AG04450 (cell line): Measurements from ENCODE around the gene GRM8. TPM values are rescaled to one million over a fixed set of nuclear protein-coding genes. Genes with fewer than 3 reads are reported as not detected.
"Not testable (repeated sequence)": the region's sequence is repeated elsewhere in the genome, so short reads cannot be mapped to it uniquely, and the experiment has no call there.

Experiments
- CTCF ChIA-PET: fragments of 300-600, 350-600 bp; formaldehyde crosslinking; extraction: SDS; loops from one replicate; lab custom pipeline; 2022; ENCODE audit warnings: antibody characterized with exemption, inconsistent platforms; lab: Charles Lee
- POLR2A ChIA-PET: fragments of 350-600 bp; formaldehyde crosslinking; extraction: SDS; loops from one replicate; lab custom pipeline; 2021; ENCODE audit warnings: antibody characterized with exemption, inconsistent platforms; lab: Yijun Ruan, JAX
- DNase-seq: peaks from one replicate; pipeline ENCODE4 v3.0.0-alpha.2; 2011; ENCODE audit warnings: low read depth, low spot score
- H3K27ac ChIP-seq: one replicate; pipeline ENCODE4 v1.5.1; 2012; ENCODE audit warnings: low read depth, low read length, control low read depth
- H3K27me3 ChIP-seq: one replicate; pipeline ENCODE4 v1.6.0; 2012; ENCODE audit warnings: low read length; ENCODE audit not compliant: control insufficient read depth, insufficient read depth
- H3K4me3 ChIP-seq: 2 replicates; pipeline ENCODE4 v1.5.1; 2011; ENCODE audit warnings: mild to moderate bottlenecking, low read depth, low read length, control low read depth
- H3K9me3 ChIP-seq: 2 replicates; pipeline ENCODE4 v1.5.1; 2012; ENCODE audit warnings: low read length; ENCODE audit not compliant: control insufficient read depth, insufficient read depth
- polyA plus RNA-seq: library from polyadenylated mRNA; depleted of rRNA; stranded (reverse); fragments of >200 nt; gene quantifications from 2 replicates; pipeline ENCODE4 v1.2.3, GENCODE V29; 2011
- TF ChIP-seq, protein P1 (sequence below): IDR thresholded peaks from 2 replicates; pipeline ENCODE4 v1.5.1; 2011; ENCODE audit warnings: low read depth, low read length, control low read depth, inconsistent platforms

Gene GRM8
- polyA plus RNA-seq, 1 experiment: not detected

- CTCF ChIA-PET, H3K27ac ChIP-seq, DNase-seq, H3K9me3 ChIP-seq, H3K27me3 ChIP-seq, POLR2A ChIA-PET, H3K4me3 ChIP-seq: not testable (repeated sequence)
Measured at GRCh38 chr7:126905255-126905654, 347.5 kb downstream of the GRM8 start.

DNA sequence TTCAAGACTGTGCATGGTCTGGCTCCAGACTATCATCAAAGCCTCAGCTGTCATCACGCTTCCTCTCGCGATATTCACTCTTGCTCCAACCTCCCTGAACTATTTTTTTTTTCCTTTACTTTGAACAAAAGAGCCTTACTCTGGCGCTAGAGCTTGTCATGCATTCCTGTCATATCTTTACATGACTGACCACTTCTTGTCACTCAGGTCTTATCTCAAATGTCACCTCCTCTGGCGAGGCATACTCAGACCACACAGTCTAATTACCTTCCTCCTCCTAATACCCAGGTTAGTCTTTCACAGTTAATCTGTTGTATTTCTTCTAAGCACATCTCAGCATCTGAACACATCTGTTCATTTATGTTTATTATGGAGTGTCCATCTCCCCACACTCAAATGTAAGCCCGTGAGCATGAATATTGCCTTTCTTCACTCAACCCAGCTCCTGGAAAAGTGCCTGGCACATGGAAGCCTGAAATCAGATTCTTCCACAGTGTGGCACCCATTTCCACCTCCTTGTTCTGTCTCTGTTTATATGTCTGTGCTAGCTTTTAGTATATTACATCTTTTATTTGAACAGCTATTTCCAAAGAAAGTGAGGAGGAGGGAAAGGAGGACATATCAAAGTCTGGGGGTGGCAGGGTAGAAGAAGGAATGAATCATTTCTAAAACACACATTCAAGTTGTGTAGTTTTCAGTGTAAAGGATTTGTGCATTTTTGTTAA lies 351.5 kb downstream of the GRM8 start:
- DNase-seq, H3K27me3 ChIP-seq, H3K27ac ChIP-seq, H3K4me3 ChIP-seq, H3K9me3 ChIP-seq, POLR2A ChIA-PET, CTCF ChIA-PET: not testable (repeated sequence)

DNA sequence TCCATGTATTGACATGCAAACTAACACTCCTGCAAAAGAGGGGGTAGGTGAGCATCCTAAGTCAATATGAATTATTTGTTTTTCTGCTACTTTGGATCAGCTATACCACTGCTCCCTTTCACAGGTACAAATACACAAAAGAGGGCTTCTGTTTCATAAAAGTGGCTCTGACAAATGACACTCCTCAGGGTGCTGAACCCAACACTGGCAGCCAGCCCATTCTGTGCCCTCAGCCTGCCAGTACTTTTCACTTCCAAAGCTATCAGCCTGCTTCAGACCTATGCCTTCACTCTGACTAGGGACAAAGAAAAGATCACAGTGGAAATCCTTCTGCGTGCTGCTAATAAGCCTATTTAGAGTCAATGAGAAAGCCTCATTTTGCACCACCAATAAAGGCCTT lies 364.8 kb downstream of the GRM8 start:
- not testable (repeated sequence) for H3K27me3 ChIP-seq

GRCh38 chr7:126887560-126887959 lies 365.2 kb downstream of the GRM8 start:
- CTCF ChIA-PET, DNase-seq, POLR2A ChIA-PET, H3K27me3 ChIP-seq, H3K4me3 ChIP-seq, H3K27ac ChIP-seq, H3K9me3 ChIP-seq: not testable (repeated sequence)

More for the DNA sequence above, 364.8 kb downstream of the GRM8 start:
- H3K27ac ChIP-seq, POLR2A ChIA-PET, H3K4me3 ChIP-seq, H3K9me3 ChIP-seq, DNase-seq, CTCF ChIA-PET: not testable (repeated sequence)

DNA sequence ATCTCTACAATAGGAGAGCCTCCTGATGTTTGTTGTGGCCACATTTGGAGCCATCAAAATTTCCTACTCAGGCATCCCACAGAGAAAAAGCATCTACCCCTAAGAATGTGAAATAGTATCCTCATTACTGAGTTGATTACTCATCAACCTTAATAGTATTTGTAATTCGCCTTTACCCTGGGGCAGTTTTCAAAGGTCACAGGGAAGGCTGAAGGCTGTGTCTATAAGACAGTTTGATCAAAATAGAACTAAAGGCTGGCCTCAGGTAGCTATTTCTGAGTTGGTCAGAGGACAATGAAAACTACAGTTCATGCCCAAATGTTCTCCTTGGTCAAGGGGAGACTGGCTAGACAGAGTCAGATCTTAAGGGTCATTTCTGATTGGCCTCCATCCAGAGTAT lies 370.0 kb downstream of the GRM8 start:
- DNase-seq, H3K27me3 ChIP-seq, CTCF ChIA-PET, POLR2A ChIA-PET, H3K9me3 ChIP-seq, H3K4me3 ChIP-seq, H3K27ac ChIP-seq: not testable (repeated sequence)

- H3K9me3 ChIP-seq, H3K4me3 ChIP-seq, POLR2A ChIA-PET, CTCF ChIA-PET, H3K27me3 ChIP-seq, DNase-seq, H3K27ac ChIP-seq: not testable (repeated sequence)
Measured at GRCh38 chr7:126881908-126882307, 370.8 kb downstream of the GRM8 start.

DNA sequence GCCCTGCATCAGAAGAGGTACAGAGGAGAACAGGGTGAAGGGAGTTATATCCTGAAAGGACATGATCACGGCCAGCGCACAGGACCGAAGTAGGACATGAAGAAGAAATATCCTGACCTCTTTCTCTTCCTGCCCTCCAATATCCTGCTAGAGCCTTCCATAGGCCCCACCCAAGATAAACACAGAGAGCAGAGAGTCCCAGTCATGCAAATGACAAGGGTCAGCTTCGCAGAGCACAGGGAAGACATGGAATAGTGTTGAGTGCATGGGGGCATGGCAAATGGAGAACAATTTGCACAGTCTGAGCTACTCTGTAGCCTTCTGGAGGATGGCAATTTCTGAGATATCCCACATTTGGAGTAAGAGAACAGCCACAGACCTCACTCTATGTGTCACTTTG lies 371.4 kb downstream of the GRM8 start:
- H3K9me3 ChIP-seq: no peaks in the 10 kb centered on the region; the same call in none of the 2 replicates
- ChIA-PET CTCF (no interaction called here), POLR2A (no interaction called here)
- no peak for DNase-seq
- no peak overlapping the region for H3K27ac ChIP-seq
- H3K27me3 ChIP-seq: no peaks in the 10 kb centered on the region
- TF ChIP-seq, protein P1, sequence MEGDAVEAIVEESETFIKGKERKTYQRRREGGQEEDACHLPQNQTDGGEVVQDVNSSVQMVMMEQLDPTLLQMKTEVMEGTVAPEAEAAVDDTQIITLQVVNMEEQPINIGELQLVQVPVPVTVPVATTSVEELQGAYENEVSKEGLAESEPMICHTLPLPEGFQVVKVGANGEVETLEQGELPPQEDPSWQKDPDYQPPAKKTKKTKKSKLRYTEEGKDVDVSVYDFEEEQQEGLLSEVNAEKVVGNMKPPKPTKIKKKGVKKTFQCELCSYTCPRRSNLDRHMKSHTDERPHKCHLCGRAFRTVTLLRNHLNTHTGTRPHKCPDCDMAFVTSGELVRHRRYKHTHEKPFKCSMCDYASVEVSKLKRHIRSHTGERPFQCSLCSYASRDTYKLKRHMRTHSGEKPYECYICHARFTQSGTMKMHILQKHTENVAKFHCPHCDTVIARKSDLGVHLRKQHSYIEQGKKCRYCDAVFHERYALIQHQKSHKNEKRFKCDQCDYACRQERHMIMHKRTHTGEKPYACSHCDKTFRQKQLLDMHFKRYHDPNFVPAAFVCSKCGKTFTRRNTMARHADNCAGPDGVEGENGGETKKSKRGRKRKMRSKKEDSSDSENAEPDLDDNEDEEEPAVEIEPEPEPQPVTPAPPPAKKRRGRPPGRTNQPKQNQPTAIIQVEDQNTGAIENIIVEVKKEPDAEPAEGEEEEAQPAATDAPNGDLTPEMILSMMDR: no peak
- no peak overlapping the region for H3K4me3 ChIP-seq

DNA sequence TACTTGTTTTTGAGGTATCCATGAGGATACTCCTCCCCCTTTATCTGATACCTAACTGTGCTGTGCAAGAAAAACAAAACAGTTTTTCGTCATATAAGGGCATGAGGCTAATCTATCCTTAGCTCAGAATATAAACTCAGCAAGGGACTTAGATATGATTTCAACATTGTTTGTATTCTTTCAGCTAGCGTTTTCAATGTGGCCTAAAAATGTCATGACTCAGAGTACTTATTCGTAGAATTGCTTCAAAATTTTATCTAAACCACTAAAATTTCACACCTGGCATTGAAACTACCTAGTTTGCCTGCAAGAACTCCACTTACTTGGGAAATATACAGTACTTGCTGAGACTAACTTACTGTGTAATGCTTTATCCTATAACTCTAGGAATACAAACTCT lies 376.2 kb downstream of the GRM8 start:
- H3K9me3 ChIP-seq, DNase-seq, H3K27me3 ChIP-seq, POLR2A ChIA-PET, CTCF ChIA-PET, H3K4me3 ChIP-seq, H3K27ac ChIP-seq: not testable (repeated sequence)
